GM18907 (cell line): ENCODE measurements around the gene CDC16.
A peak's percentile ranks its signal among the peaks of the same experiment; 100 is the strongest.
"Not testable (repeated sequence)": the region's sequence is repeated elsewhere in the genome, so short reads cannot be mapped to it uniquely, and the experiment has no call there.

Source experiments
- ATAC-seq: cut with Tn5 transposase; IDR thresholded peaks from one replicate; pipeline ENCODE4 v1.9.1; 2021; ENCODE audit warnings: mild to moderate bottlenecking, moderate library complexity; ENCODE audit not compliant: unreplicated experiment

CDC16 gene

GRCh38 chr13:114261328-114261965 is 26.8 kb downstream of the CDC16 start:
- ATAC-seq = no peak

- ATAC-seq = peak; percentile 43
Observed at GRCh38 chr13:114263578-114263977, 28.9 kb downstream of the CDC16 start.

- not testable (repeated sequence) for ATAC-seq
Observed at GRCh38 chr13:114264313-114264712, 29.6 kb downstream of the CDC16 start.

- no peak for ATAC-seq
Observed at GRCh38 chr13:114264886-114265611, 30.4 kb downstream of the CDC16 start.

- ATAC-seq = no peak
Observed at GRCh38 chr13:114266241-114266640, 31.5 kb downstream of the CDC16 start.

GRCh38 chr13:114268344-114269280 is 33.9 kb downstream of the CDC16 start:
- ATAC-seq = no peak

GRCh38 chr13:114269281-114269770 is 34.6 kb downstream of the CDC16 start:
- no peak for ATAC-seq

GRCh38 chr13:114272977-114273376 is 38.3 kb downstream of the CDC16 start:
- no peak for ATAC-seq

GRCh38 chr13:114275304-114275703 is 40.6 kb downstream of the CDC16 start:
- ATAC-seq = no peak

- no peak for ATAC-seq
Observed at GRCh38 chr13:114279146-114279545, 44.4 kb downstream of the CDC16 start.

- no peak for ATAC-seq
Observed at GRCh38 chr13:114279758-114280355, 45.2 kb downstream of the CDC16 start.

GRCh38 chr13:114281351-114282040 is 46.8 kb downstream of the CDC16 start, which contains the start of gene UPF3A:
Gene UPF3A, plus strand, starts transcription at chr13:114281601. Its CDS starts 39 bp downstream, at chr13:114281640.
- ATAC-seq = peak; percentile 72

GRCh38 chr13:114282041-114282670 is 47.5 kb downstream of the CDC16 start:
- peak; percentile 57 for ATAC-seq

GRCh38 chr13:114283576-114283975 is 48.9 kb downstream of the CDC16 start:
- ATAC-seq = no peak

GRCh38 chr13:114284680-114285079 is 50.0 kb downstream of the CDC16 start:
- no peak for ATAC-seq

GRCh38 chr13:114285166-114285808 is 50.6 kb downstream of the CDC16 start:
- no peak for ATAC-seq

- no peak for ATAC-seq
Observed at GRCh38 chr13:114286808-114287207, 52.1 kb downstream of the CDC16 start.

- ATAC-seq = no peak
Observed at GRCh38 chr13:114288157-114288591, 53.5 kb downstream of the CDC16 start.

GRCh38 chr13:114296448-114296847 is 61.8 kb downstream of the CDC16 start:
- ATAC-seq = no peak
